GM18526 (cell line): ENCODE results near the gene FOXN1.

Source experiments
- POLR2A ChIP-seq: IDR thresholded peaks from 3 replicates; pipeline ENCODE4 v1.6.1; 2011; ENCODE audit not compliant: insufficient read length; ENCODE audit errors: extremely low read depth

The FOXN1 gene

DNA sequence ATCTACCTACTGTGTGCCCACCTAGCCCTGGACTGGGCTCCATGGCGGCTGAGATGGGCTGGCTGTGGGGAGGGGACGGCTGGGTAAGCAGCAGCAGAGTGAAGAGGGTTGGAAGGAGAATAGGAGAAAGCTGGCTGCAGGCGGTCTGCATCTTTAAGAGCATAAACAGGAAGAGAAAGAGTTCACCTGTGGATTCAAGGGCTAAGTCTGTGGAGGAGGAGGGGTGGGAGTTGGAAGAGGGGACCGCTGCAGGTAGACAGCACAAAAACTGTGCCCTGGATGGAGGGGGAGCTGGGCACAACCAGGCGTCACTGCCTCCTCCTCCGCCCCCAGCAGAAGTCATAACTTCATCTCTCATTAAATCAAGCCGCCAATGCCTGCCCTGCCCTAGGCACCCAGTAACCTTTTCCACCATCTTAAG, 32.0 kb upstream of the FOXN1 start:
- no peak for TF ChIP-seq POLR2A

DNA sequence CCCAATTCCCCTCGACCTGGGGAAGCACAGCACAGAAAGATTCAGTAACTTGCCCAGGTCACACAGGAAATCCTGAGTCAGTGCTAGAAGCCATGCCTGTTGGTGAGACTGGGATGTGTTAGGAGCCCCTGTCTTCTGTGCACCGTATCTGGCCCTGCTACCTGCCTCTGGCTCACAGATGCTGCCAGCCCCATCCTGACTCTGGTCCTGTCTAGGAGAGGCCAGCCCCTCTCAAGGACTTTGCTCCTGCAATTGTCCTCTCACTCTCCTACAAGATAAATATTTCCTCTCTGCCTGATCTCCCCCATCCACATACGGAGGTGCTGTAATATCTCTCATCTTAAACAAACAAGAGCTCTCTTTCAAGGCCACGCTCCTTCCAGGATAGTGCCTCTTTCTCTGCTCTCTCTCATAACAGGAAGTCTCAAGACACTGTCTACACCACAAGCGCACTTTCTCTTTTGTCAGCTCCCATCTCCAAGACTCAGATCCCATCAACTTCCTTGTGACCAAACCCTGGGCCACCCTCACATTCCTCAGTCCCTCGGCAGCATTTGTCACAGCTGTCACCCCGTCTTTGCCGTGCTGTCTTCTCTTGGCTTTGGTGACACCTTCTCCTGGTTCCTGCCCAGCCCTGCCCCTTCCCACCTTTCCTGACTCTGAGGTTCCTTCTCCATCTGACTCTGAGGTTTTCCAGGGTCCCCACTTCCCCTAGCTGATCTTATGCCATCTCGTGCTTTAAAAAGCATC, 30.8 kb upstream of the FOXN1 start:
- TF ChIP-seq POLR2A = no peak

DNA sequence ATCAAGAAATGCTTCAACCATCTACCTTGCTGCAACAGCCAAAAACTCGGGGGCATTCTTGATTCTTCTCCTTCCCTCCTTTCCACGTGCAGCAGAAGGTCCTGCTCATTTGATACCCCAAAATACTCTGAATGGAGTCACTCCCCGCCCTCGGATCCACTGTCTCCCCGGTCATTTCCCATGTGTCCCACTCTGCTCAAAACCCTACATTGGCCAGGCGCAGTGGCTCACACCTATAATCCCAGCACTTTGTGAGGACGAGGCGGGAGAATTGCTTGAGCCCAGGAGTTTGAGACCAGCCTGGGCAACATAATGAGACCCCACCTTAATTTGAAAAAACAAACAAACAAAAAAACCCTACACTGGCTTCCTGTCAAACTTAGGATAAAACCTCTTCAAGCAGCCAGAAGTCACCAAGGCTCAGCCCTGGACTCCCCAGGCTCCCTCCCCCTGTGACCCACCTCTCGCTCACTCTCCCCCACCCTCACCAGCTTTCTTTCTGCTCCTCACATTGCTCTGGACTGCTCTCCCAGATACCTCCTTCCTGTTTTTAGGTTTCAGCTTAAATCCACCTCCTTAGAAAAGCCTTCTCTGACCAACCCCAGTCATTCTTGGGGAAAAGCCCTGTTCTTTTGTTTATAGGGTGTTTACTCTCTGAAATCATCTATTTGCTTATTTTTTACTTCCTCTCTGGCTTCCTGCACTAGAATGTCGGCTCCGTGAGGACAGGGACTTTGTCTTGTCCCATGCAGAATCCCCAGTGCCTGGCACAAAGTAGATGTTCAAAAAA, 29.9 kb upstream of the FOXN1 start:
- TF ChIP-seq POLR2A = no peak

DNA sequence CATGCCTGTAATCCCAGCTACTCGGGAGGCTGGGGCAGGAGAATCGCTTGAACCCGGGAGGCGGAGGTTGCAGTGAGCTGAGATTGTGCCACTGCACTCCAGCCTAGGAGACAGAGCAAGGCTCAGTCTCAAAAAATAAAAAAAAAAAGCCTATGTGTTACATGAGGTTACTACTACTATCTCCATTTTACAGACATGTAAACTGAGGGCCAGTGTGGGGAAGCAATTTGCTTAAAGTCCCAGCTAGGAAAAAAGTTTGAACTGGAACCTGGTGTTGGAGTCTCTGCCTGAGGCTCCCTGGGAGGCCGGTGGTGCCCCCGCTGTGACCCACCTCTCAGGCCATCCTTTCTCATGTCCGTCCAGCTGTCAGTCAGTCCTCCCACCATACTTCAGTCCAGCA, 28.2 kb upstream of the FOXN1 start:
- TF ChIP-seq POLR2A = no peak

DNA sequence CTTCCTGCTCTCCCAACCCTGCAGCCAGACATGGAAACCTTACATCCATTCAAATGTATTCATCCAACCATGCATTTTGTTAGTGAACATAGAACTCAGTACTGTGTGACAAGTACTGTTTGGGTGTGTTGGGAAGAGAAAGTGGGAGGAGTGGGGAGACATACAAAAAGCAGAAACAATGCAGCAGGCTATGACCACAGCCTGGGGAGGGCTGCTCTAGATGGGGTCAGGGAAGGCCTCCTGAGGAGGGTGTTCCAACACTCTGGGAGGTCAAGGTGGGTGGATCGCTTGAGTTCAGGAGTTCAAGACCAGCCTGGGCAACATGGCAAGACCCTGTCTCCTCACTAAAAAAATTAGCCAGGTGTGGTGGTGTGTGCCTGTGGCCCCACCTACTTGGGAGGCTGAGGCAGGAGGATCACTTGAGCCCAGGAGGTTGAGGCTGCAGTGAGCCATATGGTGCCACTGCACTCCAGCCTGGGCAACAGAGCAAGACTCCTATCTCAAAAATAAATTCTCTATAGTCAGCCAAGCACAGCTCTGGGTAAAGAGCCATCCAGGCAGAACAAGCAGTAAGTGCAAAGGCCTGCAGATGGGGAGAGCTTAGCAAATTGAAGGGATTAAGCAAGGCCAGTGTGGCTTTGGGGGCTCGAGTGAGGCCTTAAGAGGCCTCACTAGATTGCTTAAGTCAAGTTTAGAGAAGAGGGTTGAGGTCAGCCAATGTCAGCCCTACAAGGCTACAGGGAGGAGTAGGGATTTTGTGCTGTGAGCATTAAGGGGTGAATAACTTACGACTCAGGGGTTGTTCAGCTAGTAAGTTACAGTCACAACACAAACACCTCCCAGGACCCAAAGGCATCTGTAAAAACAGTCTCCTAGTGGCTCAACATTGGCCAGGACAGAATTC, 27.2 kb upstream of the FOXN1 start:
- TF ChIP-seq POLR2A = no peak

DNA sequence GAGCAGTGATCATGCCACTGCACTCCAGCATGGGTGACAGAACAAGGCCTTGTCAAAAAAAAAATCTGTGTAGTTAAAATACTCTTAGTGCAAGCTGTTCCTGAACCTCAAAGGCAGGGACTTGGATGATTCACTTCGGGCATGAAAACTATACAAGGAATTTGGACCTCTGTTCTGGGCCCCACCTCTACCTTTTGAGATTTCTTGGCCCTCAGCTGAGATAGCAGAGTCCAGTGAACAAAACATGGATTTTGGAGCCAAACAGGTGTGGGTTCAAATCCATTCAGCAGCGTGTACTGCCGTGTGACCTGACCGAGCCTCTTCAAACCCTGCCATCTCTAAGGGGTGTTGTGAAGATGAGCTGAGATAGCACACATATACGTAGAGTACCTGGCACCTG, 25.9 kb upstream of the FOXN1 start:
- no peak for TF ChIP-seq POLR2A

- TF ChIP-seq POLR2A = no peak
Observed at GRCh38 chr17:28480799-28481571, 25.2 kb upstream of the FOXN1 start.

DNA sequence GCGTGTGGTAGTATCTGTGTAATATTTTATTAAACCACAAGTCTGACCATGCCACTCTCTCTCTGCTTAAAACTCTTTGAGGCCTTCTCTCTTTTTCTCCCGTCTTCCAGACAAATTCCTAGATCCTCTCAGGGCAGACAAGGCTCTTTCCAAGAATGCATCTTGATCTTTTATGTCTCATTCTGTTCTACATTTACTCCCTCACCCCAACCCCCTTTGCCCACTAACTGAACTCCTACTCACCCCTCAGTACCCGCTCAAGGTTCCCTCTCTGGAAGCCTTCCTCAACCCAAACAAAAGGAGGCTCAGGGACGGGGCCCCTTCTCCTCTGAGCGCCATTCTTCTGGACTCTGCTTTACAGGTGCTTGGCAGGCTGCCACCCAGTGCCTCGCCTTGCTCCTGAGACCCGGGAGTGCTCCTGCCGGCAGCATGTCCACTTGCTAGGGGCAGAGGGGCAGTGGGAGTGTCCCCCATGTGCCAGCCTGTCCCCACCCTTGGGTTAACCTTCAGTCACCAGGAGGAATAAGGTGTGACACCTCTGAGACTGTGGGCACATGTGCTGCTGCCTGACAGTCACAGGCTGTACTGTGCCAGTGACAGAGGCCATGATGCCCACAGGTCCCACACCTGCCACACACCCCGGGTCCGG, 23.5 kb upstream of the FOXN1 start:
- no peak for TF ChIP-seq POLR2A

DNA sequence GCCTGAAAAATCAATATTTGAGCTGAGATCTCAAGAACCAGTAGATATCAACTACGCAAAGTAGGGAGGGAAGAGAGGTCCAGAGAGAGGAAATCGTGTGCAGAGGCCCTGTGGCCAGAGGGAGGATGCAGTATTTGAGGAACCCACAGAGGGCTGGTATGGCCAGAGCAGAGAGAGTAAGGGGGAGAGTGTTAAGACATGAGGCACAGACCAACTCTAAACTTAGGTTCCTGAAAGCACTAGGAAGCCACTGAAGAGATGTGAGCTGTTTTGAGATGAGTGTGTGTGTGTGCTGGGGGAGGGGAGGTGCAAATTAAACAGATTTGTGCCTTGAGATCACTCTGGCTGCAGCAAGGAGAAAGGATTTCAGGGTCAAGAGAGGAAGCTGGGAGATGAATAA, 21.9 kb upstream of the FOXN1 start:
- no peak for TF ChIP-seq POLR2A

- TF ChIP-seq POLR2A = no peak
Observed at GRCh38 chr17:28485049-28485448, 21.1 kb upstream of the FOXN1 start.

- TF ChIP-seq POLR2A = no peak
Observed at GRCh38 chr17:28487881-28488532, 18.1 kb upstream of the FOXN1 start.

- no peak for TF ChIP-seq POLR2A
Observed at GRCh38 chr17:28488533-28489276, 17.4 kb upstream of the FOXN1 start.

- TF ChIP-seq POLR2A = no peak
Observed at GRCh38 chr17:28491286-28491685, 14.9 kb upstream of the FOXN1 start.

DNA sequence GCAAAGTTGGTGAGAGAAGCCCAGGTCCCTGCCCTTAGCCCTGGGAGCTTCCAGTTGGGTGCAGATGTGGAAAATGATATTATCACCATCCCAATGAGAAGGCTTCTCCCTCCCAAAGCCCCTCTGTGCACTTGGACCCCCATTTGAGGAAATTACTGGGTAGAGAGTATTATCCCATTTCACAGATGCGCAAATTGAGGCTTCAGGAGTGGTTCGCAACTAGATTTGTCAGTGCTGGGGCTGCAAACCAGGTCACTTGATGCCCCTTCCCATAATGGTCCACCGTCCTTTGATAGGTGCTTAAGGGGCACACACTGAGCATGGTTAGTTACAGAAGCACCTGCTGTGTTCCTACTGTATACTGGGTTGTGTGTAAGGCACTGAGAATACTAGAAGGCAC, 14.3 kb upstream of the FOXN1 start:
- no peak for TF ChIP-seq POLR2A
